ENCODE measurements around the gene SLIT3. TPM values are rescaled to one million over a fixed set of nuclear protein-coding genes. Genes with fewer than 3 reads are reported as not detected.

Gene SLIT3
- total RNA-seq, 3 donors from 2014 or later (not counting 1 experiment from before 2014, with no cell fraction given), result 0.34 to 0.80 TPM; not detected in 1

DNA sequence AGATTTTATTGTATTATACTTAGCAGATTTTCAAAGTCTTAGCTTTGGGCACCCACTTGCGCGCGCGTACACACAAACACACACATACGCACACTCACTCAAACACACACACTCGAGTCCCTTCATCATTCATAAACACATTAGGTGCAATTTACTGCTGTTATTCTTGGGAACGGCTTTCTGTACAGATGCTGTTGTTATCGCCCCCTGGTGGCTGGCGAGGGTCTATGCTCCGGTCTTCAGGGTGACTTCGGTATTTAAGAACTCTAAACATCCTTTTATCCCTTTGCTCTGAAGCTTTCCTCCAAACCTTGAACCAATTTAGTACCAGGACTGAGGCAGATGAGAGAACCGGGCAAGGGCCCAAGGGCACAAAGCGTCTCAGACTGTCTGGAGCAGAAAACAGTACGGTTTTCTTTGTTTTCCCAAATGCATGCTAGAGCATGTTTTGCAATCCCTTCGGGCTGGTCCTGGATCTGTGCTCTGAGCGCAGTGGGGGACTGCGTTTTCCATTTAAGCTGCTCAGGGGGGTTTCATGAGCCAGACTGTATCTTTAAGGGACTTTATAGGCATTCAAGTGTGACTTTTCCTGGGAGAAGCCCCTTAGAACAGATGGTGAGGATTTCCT is 1.7 kb upstream of the SLIT3 start:
- peaks cover 38 to 54% of the 10 kb centered on the region in 2 donors for H3K27me3 Mint-ChIP-seq (ENCODE audit: low read depth in 2 of 2)
- H3K9me3 ChIP-seq (ENCODE audit: control insufficient read depth, insufficient read depth, low read length), result no peaks in the 10 kb centered on the region
- no peaks in the 10 kb centered on the region for H3K9me3 Mint-ChIP-seq
- no peaks in the 10 kb centered on the region for H3K36me3 ChIP-seq (ENCODE audit: control insufficient read depth, insufficient read depth, low read length)
- H3K4me1 ChIP-seq (ENCODE audit: control insufficient read depth, insufficient read depth, low read length), result no peaks in the 10 kb centered on the region
- no peak overlapping the region for H3K27ac Mint-ChIP-seq
- no peak overlapping the region for H3K4me3 Mint-ChIP-seq
- TF ChIP-seq, protein P1, sequence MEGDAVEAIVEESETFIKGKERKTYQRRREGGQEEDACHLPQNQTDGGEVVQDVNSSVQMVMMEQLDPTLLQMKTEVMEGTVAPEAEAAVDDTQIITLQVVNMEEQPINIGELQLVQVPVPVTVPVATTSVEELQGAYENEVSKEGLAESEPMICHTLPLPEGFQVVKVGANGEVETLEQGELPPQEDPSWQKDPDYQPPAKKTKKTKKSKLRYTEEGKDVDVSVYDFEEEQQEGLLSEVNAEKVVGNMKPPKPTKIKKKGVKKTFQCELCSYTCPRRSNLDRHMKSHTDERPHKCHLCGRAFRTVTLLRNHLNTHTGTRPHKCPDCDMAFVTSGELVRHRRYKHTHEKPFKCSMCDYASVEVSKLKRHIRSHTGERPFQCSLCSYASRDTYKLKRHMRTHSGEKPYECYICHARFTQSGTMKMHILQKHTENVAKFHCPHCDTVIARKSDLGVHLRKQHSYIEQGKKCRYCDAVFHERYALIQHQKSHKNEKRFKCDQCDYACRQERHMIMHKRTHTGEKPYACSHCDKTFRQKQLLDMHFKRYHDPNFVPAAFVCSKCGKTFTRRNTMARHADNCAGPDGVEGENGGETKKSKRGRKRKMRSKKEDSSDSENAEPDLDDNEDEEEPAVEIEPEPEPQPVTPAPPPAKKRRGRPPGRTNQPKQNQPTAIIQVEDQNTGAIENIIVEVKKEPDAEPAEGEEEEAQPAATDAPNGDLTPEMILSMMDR (IDR thresholded peaks at IDR 0.05), result peak; percentile 56
- H3K4me1 Mint-ChIP-seq, result peaks cover 6 to 9% of the 10 kb centered on the region in 2 donors
- ATAC-seq (peak in 2 of 3 donors; percentile 51 to 54), DNase-seq (peak in 1 of 2 donors; percentile 53)
- no peak overlapping the region for H3K27ac ChIP-seq (ENCODE audit: low read length)
- no peaks in the 10 kb centered on the region for H3K27me3 ChIP-seq (ENCODE audit: control insufficient read depth, insufficient read depth, low read length)
- intact Hi-C loops (cut with micrococcal nuclease), result loop anchor here (1.0 to 10.0 kb wide), 2 partner anchors 598 to 623 kb away; no protein-coding TSS in a partner anchor
- 15% methylated on average over 17 of the region's 17 CpGs for WGBS (ENCODE audit: insufficient coverage)
- H3K36me3 Mint-ChIP-seq, result no peaks in the 10 kb centered on the region
- no peak overlapping the region for H3K4me3 ChIP-seq (ENCODE audit: low read length)

DNA sequence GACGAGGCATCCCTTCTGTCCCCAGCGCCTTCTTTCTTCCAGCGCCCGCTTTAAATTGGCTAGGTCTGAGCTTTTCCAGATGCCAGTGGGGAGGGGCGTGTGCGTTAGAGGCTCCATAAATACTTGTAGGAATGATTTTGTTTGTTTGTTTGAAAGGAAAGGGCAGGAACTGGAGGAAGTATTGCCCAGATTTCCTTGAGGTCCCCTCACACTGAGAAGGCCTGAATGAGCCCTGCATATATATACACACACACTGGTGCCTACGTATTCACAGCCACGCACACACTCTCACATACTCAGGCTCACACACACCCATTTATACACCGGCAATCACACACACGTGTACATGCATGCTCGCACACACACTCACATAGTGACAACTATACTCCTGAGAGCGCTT is 1.0 kb upstream of the SLIT3 start:
- ATAC-seq (peak in 2 of 3 donors; percentile 15 to 43), DNase-seq (no peak)
- Histone ChIP-seq H3K27me3 (ENCODE audit: control insufficient read depth, insufficient read depth, low read length) (no peaks in the 10 kb centered on the region), H3K9me3 (ENCODE audit: control insufficient read depth, insufficient read depth, low read length) (no peaks in the 10 kb centered on the region), H3K27ac (ENCODE audit: low read length) (no peak overlapping the region), H3K4me1 (ENCODE audit: control insufficient read depth, insufficient read depth, low read length) (no peaks in the 10 kb centered on the region), H3K4me3 (ENCODE audit: low read length) (no peak overlapping the region), H3K36me3 (ENCODE audit: control insufficient read depth, insufficient read depth, low read length) (no peaks in the 10 kb centered on the region)
- Mint-ChIP-seq H3K4me1 (peaks cover 6 to 9% of the 10 kb centered on the region in 2 donors), H3K9me3 (no peaks in the 10 kb centered on the region), H3K4me3 (no peak overlapping the region), H3K27me3 (ENCODE audit: low read depth in 2 of 2) (peaks cover 40 to 60% of the 10 kb centered on the region in 2 donors), H3K27ac (no peak overlapping the region), H3K36me3 (no peaks in the 10 kb centered on the region)
- TF ChIP-seq, protein P1 (IDR thresholded peaks at IDR 0.05), result no peak
- intact Hi-C loops (cut with micrococcal nuclease), result loop anchor here (1.0 to 10.0 kb wide), 2 partner anchors 597 to 623 kb away; no protein-coding TSS in a partner anchor
- 26% methylated on average over 12 of the region's 12 CpGs for WGBS (ENCODE audit: insufficient coverage)

- Mint-ChIP-seq H3K36me3 (no peaks in the 10 kb centered on the region), H3K4me3 (no peak overlapping the region), H3K9me3 (no peaks in the 10 kb centered on the region), H3K4me1 (peaks cover 6 to 9% of the 10 kb centered on the region in 2 donors), H3K27ac (no peak overlapping the region), H3K27me3 (ENCODE audit: low read depth in 2 of 2) (peaks cover 40 to 61% of the 10 kb centered on the region in 2 donors)
- TF ChIP-seq, protein P1 (IDR thresholded peaks at IDR 0.05), result no peak
- Histone ChIP-seq H3K4me3 (ENCODE audit: low read length) (no peak overlapping the region), H3K36me3 (ENCODE audit: control insufficient read depth, insufficient read depth, low read length) (no peaks in the 10 kb centered on the region), H3K27ac (ENCODE audit: low read length) (no peak overlapping the region), H3K4me1 (ENCODE audit: control insufficient read depth, insufficient read depth, low read length) (no peaks in the 10 kb centered on the region), H3K9me3 (ENCODE audit: control insufficient read depth, insufficient read depth, low read length) (no peaks in the 10 kb centered on the region), H3K27me3 (ENCODE audit: control insufficient read depth, insufficient read depth, low read length) (no peaks in the 10 kb centered on the region)
- no peak for ATAC-seq
- 10% methylated on average over 18 of the region's 18 CpGs for WGBS (ENCODE audit: insufficient coverage)
- no peak for DNase-seq
- intact Hi-C loops (cut with micrococcal nuclease), result loop anchor here (10.0 kb wide), 1 partner anchor 597 kb away; no protein-coding TSS in a partner anchor
Measured at GRCh38 chr5:169301386-169301934, 521 bp upstream of the SLIT3 start.

All from natural killer cell (primary cell).